Measurements from ENCODE around the gene TCF12.
"Not testable (repeated sequence)": the region's sequence is repeated elsewhere in the genome, so short reads cannot be mapped to it uniquely, and the experiment has no call there.

The TCF12 gene

GRCh38 chr15:56916825-56917477 is 1.5 kb upstream of the TCF12 start:
- no peak for DNase-seq

GRCh38 chr15:56917652-56918045 is 795 bp upstream of the TCF12 start:
- no peak for DNase-seq

DNA sequence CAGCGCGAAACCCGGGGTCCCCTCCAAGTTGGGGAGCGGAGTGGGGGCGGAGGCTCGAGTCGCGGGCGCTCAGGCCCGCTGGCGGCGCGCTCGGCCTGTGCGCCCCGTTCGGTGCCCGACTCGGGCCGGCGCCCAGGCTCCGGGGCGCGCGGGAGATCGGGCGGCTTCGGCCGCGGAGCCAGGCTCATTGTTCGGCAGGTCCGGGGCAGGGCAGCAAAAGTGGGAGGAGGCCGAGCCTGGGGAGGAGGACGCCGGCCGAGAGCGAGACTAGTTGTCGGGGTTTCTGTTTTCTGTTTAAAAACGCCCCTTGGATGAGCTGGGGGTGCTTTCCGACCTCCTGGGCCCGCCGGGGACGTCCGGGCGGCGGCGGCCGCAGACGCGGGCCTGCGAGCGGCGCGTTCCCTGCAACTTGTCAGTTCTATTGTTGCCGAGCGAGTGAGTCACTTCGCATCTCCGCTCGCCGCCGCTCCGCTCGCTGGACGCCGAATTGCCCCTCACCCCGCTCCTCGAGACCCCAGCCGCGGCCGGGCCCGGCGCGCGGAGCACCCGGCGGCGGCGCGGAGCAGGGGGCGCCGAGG is 676 bp downstream of the TCF12 start:
- DNase-seq = peak; percentile 30 to 50

DNA sequence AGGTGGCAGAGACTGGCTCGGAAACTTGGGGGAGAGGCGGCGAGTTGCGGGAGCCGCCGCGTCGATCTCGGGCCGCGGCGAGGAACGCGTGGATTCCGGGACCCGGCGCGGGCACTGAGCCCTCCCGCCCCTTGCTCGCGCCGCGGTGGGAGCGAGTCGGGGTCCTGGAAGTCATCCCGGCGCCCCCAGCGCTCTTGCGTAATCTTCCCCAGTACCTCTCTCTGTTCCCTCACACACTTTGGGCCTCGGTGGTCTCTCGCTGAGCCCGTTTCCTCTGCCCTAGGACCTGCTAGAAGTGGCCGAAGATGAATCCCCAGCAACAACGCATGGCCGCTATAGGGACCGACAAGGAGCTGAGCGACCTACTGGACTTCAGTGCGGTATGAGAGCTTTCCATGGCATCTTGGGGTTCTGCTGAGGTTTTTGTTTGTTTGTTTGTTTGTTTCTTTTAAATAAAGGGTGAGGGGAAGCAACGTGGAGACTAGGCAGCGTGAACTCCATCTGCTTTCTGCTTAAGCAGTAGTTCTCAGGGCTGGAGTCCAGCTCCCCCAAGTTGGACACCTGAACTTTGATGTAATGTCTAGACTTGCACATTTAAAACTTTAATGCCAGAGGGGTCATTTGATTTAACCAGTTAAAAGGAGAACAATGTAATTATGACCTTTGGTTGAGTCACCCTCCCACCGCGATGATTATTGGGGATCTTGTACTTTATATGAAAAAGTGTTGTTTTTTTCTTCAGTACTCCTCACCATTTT is 1.3 kb downstream of the TCF12 start:
- DNase-seq = peak; percentile 11 to 40

DNA sequence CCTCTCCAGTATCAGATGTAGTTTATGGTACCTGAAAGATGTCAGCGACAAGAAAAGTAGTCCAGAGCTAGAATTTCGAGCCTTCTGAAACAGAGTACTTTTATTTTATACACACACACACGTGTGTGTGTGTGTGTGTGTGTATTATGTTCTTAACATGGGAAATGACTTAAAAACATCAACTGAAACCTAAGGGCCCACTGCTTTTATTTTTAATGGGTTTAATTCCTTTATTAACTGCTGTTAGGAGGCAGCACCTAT is 1.9 kb downstream of the TCF12 start:
- DNase-seq = no peak

GRCh38 chr15:56923174-56923591 is 4.7 kb downstream of the TCF12 start:
- DNase-seq = no peak

DNA sequence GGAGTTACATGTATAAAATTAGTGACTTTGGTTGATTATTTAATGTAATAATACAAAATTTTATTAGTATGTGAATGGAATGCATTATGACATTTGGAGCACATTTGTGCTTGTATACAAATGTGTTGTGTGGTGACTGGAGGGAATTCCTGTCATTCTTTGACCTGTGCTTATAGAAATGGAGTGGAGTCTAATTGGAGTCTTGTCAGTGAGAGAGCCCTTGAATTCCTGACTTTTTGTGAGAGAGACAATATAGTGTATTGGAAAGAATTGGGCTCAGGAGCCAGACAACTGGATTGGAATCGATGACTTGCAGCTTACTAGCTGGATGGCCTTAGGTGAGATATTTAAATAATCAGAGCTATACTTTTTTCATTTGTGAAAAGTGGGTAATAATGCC is 9.4 kb downstream of the TCF12 start:
- DNase-seq = no peak

- DNase-seq = no peak
Observed at GRCh38 chr15:56929399-56929798, 11.0 kb downstream of the TCF12 start.

- DNase-seq = no peak
Observed at GRCh38 chr15:56929933-56930332, 11.5 kb downstream of the TCF12 start.

GRCh38 chr15:56930669-56931313 is 12.3 kb downstream of the TCF12 start:
- no peak for DNase-seq

GRCh38 chr15:56931639-56932508 is 13.4 kb downstream of the TCF12 start:
- DNase-seq = no peak

GRCh38 chr15:56932509-56932868 is 14.0 kb downstream of the TCF12 start:
- DNase-seq = not testable (repeated sequence)

- DNase-seq = no peak
Observed at GRCh38 chr15:56933410-56933809, 15.0 kb downstream of the TCF12 start.

DNA sequence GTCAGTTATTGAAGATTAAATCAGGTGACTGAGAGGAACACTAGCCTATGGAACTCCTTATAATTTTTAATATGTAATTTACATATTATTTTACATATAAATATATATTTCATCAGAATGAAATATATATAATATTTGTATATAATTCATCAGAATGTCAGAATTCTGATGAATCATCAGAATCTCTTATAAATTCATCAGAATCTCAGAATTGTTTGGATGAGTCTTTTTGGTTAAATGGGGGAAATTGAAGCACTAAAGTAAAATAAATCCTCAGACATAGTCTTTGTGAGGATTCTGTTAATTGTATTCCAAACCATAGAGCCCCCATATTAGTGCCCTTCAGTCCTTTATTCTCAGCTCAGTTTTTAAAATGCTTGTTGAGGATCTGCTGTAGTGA is 15.4 kb downstream of the TCF12 start:
- no peak for DNase-seq

DNA sequence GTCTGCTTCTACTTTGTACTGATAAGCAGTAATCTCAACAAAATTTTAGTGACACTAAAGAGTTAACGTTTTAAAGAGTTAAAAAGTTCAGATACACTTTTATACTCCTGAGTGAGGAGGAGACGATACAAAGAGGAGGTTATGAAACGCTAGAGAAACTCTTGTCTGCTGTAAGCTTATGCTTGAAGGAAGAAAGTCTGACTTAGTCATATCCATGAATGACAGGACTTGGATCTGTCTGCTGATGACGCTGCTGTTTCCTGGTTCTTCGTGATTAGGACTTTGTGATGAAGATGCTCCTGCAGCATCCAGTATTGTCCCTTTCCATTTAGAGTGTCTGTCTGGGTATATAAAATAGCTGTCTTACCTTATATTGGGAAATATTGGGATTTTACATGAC is 15.8 kb downstream of the TCF12 start:
- DNase-seq = no peak

DNA sequence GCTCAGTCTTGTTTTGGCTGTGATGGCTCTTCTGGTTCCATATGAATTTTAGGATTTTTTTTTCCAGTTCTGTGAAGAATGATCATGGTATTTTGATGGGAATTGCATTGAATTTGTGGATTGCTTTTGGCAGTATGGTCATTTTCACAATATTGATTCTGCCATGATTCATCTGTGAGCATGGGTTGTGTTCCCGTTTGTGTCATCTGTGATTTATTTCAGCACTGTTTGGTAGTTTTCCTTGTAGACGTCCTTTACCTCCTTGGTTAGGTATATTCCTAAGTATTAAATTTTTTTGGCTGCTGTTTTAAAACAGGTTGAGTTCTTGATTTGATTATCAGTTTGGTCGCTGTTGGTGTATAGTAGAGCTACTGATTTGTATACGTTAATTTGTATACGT is 18.5 kb downstream of the TCF12 start:
- DNase-seq = no peak

- DNase-seq = no peak
Observed at GRCh38 chr15:56939257-56939656, 20.8 kb downstream of the TCF12 start.

- DNase-seq = no peak
Observed at GRCh38 chr15:56940388-56940787, 21.9 kb downstream of the TCF12 start.

- no peak for DNase-seq
Observed at GRCh38 chr15:56942118-56942517, 23.7 kb downstream of the TCF12 start.

DNA sequence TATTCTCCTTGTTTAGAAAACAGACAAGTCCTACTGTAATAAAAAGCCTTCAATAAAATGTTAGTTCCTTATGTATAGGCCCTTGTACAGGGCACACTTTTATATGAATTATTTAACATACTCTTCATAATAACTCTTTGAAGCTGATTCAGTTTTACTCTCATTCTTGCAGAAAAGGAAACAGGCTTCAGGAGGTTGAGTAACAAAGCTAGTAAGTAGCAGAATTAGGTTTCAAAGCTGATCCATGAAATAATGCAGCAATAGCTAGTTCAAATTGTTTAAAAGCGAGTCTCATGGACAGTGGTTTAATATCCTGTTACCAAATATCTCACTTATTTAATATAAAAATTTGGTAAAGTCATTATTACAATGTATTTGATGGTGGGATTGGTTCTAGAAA is 25.0 kb downstream of the TCF12 start:
- DNase-seq = no peak

DNA sequence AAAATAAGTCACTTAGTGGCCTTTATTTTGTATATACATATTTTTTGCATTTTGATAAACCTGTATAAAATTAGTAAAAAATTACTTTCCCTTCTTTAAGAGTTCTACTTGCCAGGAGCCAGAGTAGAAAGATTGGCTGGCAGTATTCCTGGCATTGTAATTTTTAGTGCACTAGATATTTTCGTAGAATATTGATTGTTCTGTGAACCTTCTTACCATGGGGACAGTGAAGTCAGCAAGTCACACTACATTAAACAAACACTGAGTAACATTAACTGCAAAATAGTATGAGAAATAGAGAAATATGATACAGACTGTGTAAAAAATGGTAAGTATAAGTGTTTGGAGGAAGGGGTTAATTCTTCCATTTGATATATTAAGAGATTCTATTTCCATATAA is 26.0 kb downstream of the TCF12 start:
- DNase-seq = no peak

- no peak for DNase-seq
Observed at GRCh38 chr15:56946150-56946549, 27.7 kb downstream of the TCF12 start.

Data from NCI-H2081 (cell line).